A673 (cell line): ENCODE data around the gene AEBP2. TPM values are rescaled to one million over a fixed set of nuclear protein-coding genes. Genes with fewer than 3 reads are reported as not detected.

Experiments used
- BruUV-seq: library from RNA; stranded (reverse); fragments of 400-500 nt; replicated peaks from 2 replicates; lab custom pipeline; 2021; lab: Mats Ljungman, UMichigan
- CTCF ChIA-PET: fragments of 300-600 bp; sonication (Branson Sonifier 250); formaldehyde crosslinking; loops from one replicate; lab custom pipeline; 2022; ENCODE audit warnings: antibody characterized with exemption; lab: Charles Lee
- POLR2A ChIA-PET: fragments of 300-600 bp; sonication (Branson Sonifier 250); formaldehyde crosslinking; loops from one replicate; lab custom pipeline; 2022; ENCODE audit warnings: antibody characterized with exemption; ENCODE audit not compliant: low non-redundant PET; lab: Charles Lee
- DNase-seq: peaks from one replicate; pipeline ENCODE4 v3.0.0-alpha.2; 2015; ENCODE audit warnings: low spot score
- H3K27ac ChIP-seq: fragments of 200-600 bp; sonication (generic); 2 replicates; pipeline ENCODE4 v1.5.1; 2016; ENCODE audit warnings: mixed run types, low read depth, mild to moderate bottlenecking, mixed read lengths, antibody characterized with exemption, low read length; ENCODE audit not compliant: poor library complexity, severe bottlenecking
- H3K27me3 ChIP-seq: fragments of 200-600 bp; sonication (generic); replicated peaks from 2 replicates; pipeline ENCODE4 v1.6.1; 2017; ENCODE audit warnings: mixed run types, low read depth, mild to moderate bottlenecking, mixed read lengths, antibody characterized with exemption, low read length; ENCODE audit not compliant: insufficient read depth, poor library complexity
- H3K36me3 ChIP-seq: fragments of 200-600 bp; sonication (generic); 2 replicates; pipeline ENCODE4 v1.6.1; 2016; ENCODE audit warnings: mixed run types, mild to moderate bottlenecking, mixed read lengths, antibody characterized with exemption, low read length; ENCODE audit not compliant: insufficient read depth, poor library complexity, severe bottlenecking
- H3K4me1 ChIP-seq: fragments of 200-600 bp; sonication (generic); 2 replicates; pipeline ENCODE4 v1.6.1; 2017; ENCODE audit warnings: mixed run types, mild to moderate bottlenecking, mixed read lengths, antibody characterized with exemption, low read length; ENCODE audit not compliant: insufficient read depth, poor library complexity, severe bottlenecking
- H3K4me3 ChIP-seq: fragments of 200-600 bp; sonication (generic); 2 replicates; pipeline ENCODE4 v1.5.1; 2016; ENCODE audit warnings: low read depth, mixed run types, mild to moderate bottlenecking, mixed read lengths, low read length; ENCODE audit not compliant: poor library complexity, severe bottlenecking
- H3K9me3 ChIP-seq: fragments of 200-600 bp; sonication (generic); 2 replicates; pipeline ENCODE4 v1.6.1; 2016; ENCODE audit warnings: mixed run types, low read depth, mild to moderate bottlenecking, mixed read lengths, antibody characterized with exemption, low read length; ENCODE audit not compliant: poor library complexity, severe bottlenecking
- CTCF ChIP-seq: fragments of 300-800, 200-600 bp; sonication (generic); conservative IDR thresholded peaks from 2 replicates; pipeline ENCODE4 v1.5.1; 2017; ENCODE audit warnings: low read depth, mild to moderate bottlenecking, antibody characterized with exemption, low read length, moderate library complexity, mixed read lengths
- EZH2 ChIP-seq: fragments of 200-600 bp; sonication (generic); IDR thresholded peaks from 2 replicates; pipeline ENCODE4 v1.6.1; 2017; ENCODE audit warnings: borderline replicate concordance, low read depth, mild to moderate bottlenecking, mixed read lengths, antibody characterized with exemption, low read length; ENCODE audit not compliant: poor library complexity, severe bottlenecking
- intact Hi-C: fragments of 100-400 bp; cut with micrococcal nuclease; formaldehyde crosslinking; loops from one replicate; pipeline ENCODE4 v1.10.0; 2022; ENCODE audit not compliant: unreplicated experiment
- total RNA-seq: library from RNA; stranded (reverse); gene quantifications from 2 replicates; pipeline ENCODE4 v1.2.3, GENCODE V29; 2021

Gene AEBP2
- total RNA-seq, 1 experiment from 2014 or later: 47.6 TPM

- CTCF ChIA-PET: no interaction called here
- DNase-seq: no peak
Measured at GRCh38 chr12:19482551-19483109, 43.3 kb downstream of the AEBP2 start.

GRCh38 chr12:19483727-19484126, 44.4 kb downstream of the AEBP2 start:
- Histone ChIP-seq H3K36me3 (peaks cover 13% of the 10 kb centered on the region), H3K27ac (no peak overlapping the region), H3K4me3 (no peak overlapping the region), H3K4me1 (peaks cover 15% of the 10 kb centered on the region), H3K27me3 (no peaks in the 10 kb centered on the region), H3K9me3 (peaks cover 15% of the 10 kb centered on the region)
- CTCF ChIA-PET: no interaction called here
- intact Hi-C loops: no loop called here
- no peak for DNase-seq
- no TSS peak for BruUV-seq
- TF ChIP-seq CTCF (no peak), EZH2 (no peak)
- POLR2A ChIA-PET: no interaction called here

More at GRCh38 chr12:19482551-19483109, 43.3 kb downstream of the AEBP2 start:
- Histone ChIP-seq H3K4me1 (peaks cover 15% of the 10 kb centered on the region), H3K27ac (no peak overlapping the region), H3K27me3 (no peaks in the 10 kb centered on the region), H3K4me3 (no peak overlapping the region), H3K9me3 (peaks cover 18% of the 10 kb centered on the region), H3K36me3 (peaks cover 19% of the 10 kb centered on the region)
- TF ChIP-seq EZH2: no peak
- no peak for TF ChIP-seq CTCF
- POLR2A ChIA-PET: no interaction called here
- no TSS peak for BruUV-seq
- intact Hi-C loops: no loop called here

- no peak for DNase-seq
- TF ChIP-seq CTCF: no peak
- TF ChIP-seq EZH2: no peak
- peaks cover 15% of the 10 kb centered on the region for H3K4me1 ChIP-seq
- peaks cover 4% of the 10 kb centered on the region for H3K36me3 ChIP-seq
- no TSS peak for BruUV-seq
- no peaks in the 10 kb centered on the region for H3K27me3 ChIP-seq
- peaks cover 11% of the 10 kb centered on the region for H3K9me3 ChIP-seq
- intact Hi-C loops: no loop called here
- H3K4me3 ChIP-seq: no peak overlapping the region
- no peak overlapping the region for H3K27ac ChIP-seq
- ChIA-PET CTCF (no interaction called here), POLR2A (no interaction called here)
Measured at GRCh38 chr12:19484738-19485137, 45.4 kb downstream of the AEBP2 start.
